Measurements from ENCODE around the gene CSAD. TPM values are rescaled to one million over a fixed set of nuclear protein-coding genes. Genes with fewer than 3 reads are reported as not detected.

CSAD gene
- total RNA-seq, 1 experiment from 2014 or later, result 32.3 TPM

DNA sequence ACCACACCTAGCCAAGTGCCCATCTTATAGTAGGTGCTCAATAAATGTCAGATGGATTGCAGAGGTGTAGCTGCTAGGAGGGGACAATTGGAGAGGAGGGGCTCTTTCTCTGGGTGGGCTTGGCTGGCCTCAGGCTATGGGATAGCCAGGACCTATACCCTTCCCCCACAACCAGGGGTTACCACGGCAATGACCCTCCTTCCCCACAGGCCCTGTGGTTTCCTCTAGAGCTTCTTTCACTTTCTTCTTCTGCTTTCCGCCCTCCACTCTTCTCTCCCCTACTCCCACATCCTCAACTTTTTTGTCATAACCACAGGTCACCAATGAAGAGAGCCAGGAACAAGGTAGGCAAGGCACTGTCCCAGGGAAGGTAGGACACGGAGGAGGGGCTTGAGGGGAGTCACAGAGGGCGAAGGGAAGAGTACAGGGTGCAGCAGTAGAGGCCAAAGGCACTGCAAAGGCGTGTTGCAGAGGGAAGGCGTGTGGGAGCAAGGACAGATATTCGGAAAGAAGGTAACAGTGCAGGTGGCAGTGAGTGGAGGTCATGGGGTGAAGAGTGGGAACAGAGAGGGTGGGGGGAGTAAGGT lies 28.2 kb upstream of the CSAD start:
- no TSS peak for BruUV-seq (replicated peaks)
- Histone ChIP-seq H3K36me3 (ENCODE audit: insufficient read depth, low read length, poor library complexity, severe bottlenecking) (peaks cover 14% of the 10 kb centered on the region), H3K9me3 (ENCODE audit: low read depth, low read length, poor library complexity, severe bottlenecking) (no peaks in the 10 kb centered on the region), H3K4me1 (ENCODE audit: insufficient read depth, low read length, poor library complexity, severe bottlenecking) (no peaks in the 10 kb centered on the region), H3K4me3 (ENCODE audit: low read depth, low read length, poor library complexity, severe bottlenecking) (no peak overlapping the region), H3K27me3 (replicated peaks; ENCODE audit: insufficient read depth, low read depth, low read length, poor library complexity) (no peaks in the 10 kb centered on the region), H3K27ac (ENCODE audit: low read depth, low read length, poor library complexity, severe bottlenecking) (no peak overlapping the region)
- DNase-seq (ENCODE audit: low spot score), result no peak
- POLR2A ChIA-PET (ENCODE audit: low non-redundant PET), result no interaction called here
- intact Hi-C loops (cut with micrococcal nuclease; ENCODE audit: unreplicated experiment), result no loop called here
- CTCF ChIA-PET, result no interaction called here
- TF ChIP-seq, protein P1, sequence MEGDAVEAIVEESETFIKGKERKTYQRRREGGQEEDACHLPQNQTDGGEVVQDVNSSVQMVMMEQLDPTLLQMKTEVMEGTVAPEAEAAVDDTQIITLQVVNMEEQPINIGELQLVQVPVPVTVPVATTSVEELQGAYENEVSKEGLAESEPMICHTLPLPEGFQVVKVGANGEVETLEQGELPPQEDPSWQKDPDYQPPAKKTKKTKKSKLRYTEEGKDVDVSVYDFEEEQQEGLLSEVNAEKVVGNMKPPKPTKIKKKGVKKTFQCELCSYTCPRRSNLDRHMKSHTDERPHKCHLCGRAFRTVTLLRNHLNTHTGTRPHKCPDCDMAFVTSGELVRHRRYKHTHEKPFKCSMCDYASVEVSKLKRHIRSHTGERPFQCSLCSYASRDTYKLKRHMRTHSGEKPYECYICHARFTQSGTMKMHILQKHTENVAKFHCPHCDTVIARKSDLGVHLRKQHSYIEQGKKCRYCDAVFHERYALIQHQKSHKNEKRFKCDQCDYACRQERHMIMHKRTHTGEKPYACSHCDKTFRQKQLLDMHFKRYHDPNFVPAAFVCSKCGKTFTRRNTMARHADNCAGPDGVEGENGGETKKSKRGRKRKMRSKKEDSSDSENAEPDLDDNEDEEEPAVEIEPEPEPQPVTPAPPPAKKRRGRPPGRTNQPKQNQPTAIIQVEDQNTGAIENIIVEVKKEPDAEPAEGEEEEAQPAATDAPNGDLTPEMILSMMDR (conservative IDR thresholded peaks at IDR 0.05; ENCODE audit: low read depth, low read length), result no peak
- no peak for TF ChIP-seq EZH2 (IDR thresholded peaks at IDR 0.05; ENCODE audit: borderline replicate concordance, low read depth, low read length, poor library complexity, severe bottlenecking)

DNA sequence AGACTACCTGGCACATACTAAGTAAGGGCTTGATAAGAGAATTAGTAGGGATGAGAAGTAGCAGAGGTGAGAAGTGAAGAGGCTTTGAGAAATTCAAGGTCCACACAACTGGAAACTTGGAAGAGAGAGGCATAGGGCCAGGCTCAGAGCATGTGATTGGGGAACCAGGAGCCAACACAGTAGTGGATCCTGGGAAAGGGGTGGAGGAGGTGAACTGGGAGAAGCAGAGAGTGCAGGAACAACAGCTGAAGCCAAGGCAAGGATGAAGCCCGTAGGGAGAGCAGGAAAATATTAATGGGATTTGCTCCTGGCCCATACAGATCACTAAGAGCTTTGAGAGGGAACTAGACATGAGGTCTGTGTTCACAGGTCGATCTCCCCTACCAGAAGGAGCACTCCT lies 27.7 kb upstream of the CSAD start:
- CTCF ChIA-PET, result no interaction called here
- no peak for DNase-seq (ENCODE audit: low spot score)
- TF ChIP-seq, protein P1 (conservative IDR thresholded peaks at IDR 0.05; ENCODE audit: low read depth, low read length), result no peak
- TF ChIP-seq EZH2 (IDR thresholded peaks at IDR 0.05; ENCODE audit: borderline replicate concordance, low read depth, low read length, poor library complexity, severe bottlenecking), result no peak
- intact Hi-C loops (cut with micrococcal nuclease; ENCODE audit: unreplicated experiment), result no loop called here
- Histone ChIP-seq H3K27ac (ENCODE audit: low read depth, low read length, poor library complexity, severe bottlenecking) (no peak overlapping the region), H3K36me3 (ENCODE audit: insufficient read depth, low read length, poor library complexity, severe bottlenecking) (peaks cover 14% of the 10 kb centered on the region), H3K4me3 (ENCODE audit: low read depth, low read length, poor library complexity, severe bottlenecking) (no peak overlapping the region), H3K27me3 (replicated peaks; ENCODE audit: insufficient read depth, low read depth, low read length, poor library complexity) (no peaks in the 10 kb centered on the region), H3K9me3 (ENCODE audit: low read depth, low read length, poor library complexity, severe bottlenecking) (no peaks in the 10 kb centered on the region), H3K4me1 (ENCODE audit: insufficient read depth, low read length, poor library complexity, severe bottlenecking) (no peaks in the 10 kb centered on the region)
- POLR2A ChIA-PET (ENCODE audit: low non-redundant PET), result no interaction called here
- BruUV-seq (replicated peaks), result no TSS peak

DNA sequence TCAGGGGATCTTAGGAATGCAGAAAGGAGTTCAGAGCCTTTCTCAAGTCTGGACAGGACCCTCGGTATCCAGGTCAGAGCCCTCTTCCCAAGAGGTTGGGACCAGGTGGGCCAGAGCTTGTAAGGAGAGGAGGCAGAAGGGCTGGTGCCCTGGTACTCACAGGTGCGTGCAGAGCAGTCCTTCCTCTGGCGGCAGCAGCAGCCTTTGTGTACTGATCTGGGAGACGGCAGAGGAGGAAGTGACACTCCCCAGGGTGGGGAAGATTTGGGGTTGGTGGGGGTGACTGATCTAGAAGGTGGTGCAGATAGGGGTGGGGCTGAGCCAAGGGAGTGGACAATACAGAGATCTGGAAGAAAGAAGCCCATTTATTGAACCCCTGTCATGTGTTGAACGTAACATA lies 26.3 kb upstream of the CSAD start, which contains the start of gene ITGB7:
ITGB7 (minus strand) TSS at position 210 of the 400 bp plus-strand sequence. CDS start 6,808 bp downstream, outside the sequence.
- ChIA-PET CTCF (no interaction called here), POLR2A (ENCODE audit: low non-redundant PET) (interaction anchor here (0.5 kb wide), 1 partner anchor 37 kb away, joined by 7 read pairs; no protein-coding TSS in a partner anchor)
- DNase-seq (ENCODE audit: low spot score), result no peak
- Histone ChIP-seq H3K9me3 (ENCODE audit: low read depth, low read length, poor library complexity, severe bottlenecking) (no peaks in the 10 kb centered on the region), H3K27ac (ENCODE audit: low read depth, low read length, poor library complexity, severe bottlenecking) (no peak within 1 kb of the TSS), H3K27me3 (replicated peaks; ENCODE audit: insufficient read depth, low read depth, low read length, poor library complexity) (no peaks in the 10 kb centered on the region), H3K4me3 (ENCODE audit: low read depth, low read length, poor library complexity, severe bottlenecking) (no peak within 1 kb of the TSS), H3K36me3 (ENCODE audit: insufficient read depth, low read length, poor library complexity, severe bottlenecking) (peaks cover 2% of the 10 kb centered on the region), H3K4me1 (ENCODE audit: insufficient read depth, low read length, poor library complexity, severe bottlenecking) (no peaks in the 10 kb centered on the region)
- BruUV-seq (replicated peaks), result no TSS peak
- intact Hi-C loops (cut with micrococcal nuclease; ENCODE audit: unreplicated experiment), result no loop called here
- TF ChIP-seq EZH2 (IDR thresholded peaks at IDR 0.05; ENCODE audit: borderline replicate concordance, low read depth, low read length, poor library complexity, severe bottlenecking), result no peak
